T-cell (primary cell): ENCODE results near the gene KLHL40. TPM values are rescaled to one million over a fixed set of nuclear protein-coding genes. Genes with fewer than 3 reads are reported as not detected.

Experiments used
- ATAC-seq, 4 experiments: fragments of 200-7000 bp in 3 of 4; fragments of 150-1000 bp in 1 of 4; cut with Tn5 transposase; replicated peaks in 1 of 4; 1 replicate in 3 of 4; 2 replicates in 1 of 4; pipeline ENCODE4 v1.10.0; 2021; ENCODE audit warnings: moderate library complexity in 3 of 4, mild to moderate bottlenecking in 2 of 4, moderate number of reproducible peaks in 1 of 4
- CTCF ChIA-PET, 2 donors: fragments of 300-600 bp; sonication (Branson Sonifier 250); formaldehyde crosslinking; loops; one replicate each; lab custom pipeline; 2022; ENCODE audit warnings: antibody characterized with exemption in 2 of 2; lab: Charles Lee
- POLR2A ChIA-PET, 2 donors: fragments of 300-600 bp; sonication (Branson Sonifier 250); formaldehyde crosslinking; loops; one replicate each; lab custom pipeline; 2022; ENCODE audit warnings: antibody characterized with exemption in 2 of 2; lab: Charles Lee
- DNase-seq, 35 experiments: peaks; one replicate each; pipeline versions ENCODE4 v3.0.0 to v3.0.0-alpha.2; 2013 to 2023
- H3K27ac ChIP-seq: one replicate; pipeline ENCODE4 v1.5.1; 2013; ENCODE audit warnings: low read length
- H3K27me3 ChIP-seq, 2 experiments: replicated peaks in 1 of 2; 1 replicate in 1 of 2; 2 replicates in 1 of 2; pipeline versions ENCODE4 v1.6.1 to v1.7.0; 2013; ENCODE audit warnings: low read length in 1 of 2, mixed read lengths in 1 of 2; ENCODE audit not compliant: control insufficient read depth in 2 of 2, insufficient read depth in 2 of 2; ENCODE audit errors: extremely low read depth in 1 of 2
- H3K36me3 ChIP-seq, 2 donors: 1 replicate in 1 of 2; 2 replicates in 1 of 2; pipeline versions ENCODE4 v1.6.1 to v1.7.0; 2013; ENCODE audit warnings: low read length in 1 of 2; ENCODE audit not compliant: control insufficient read depth in 2 of 2, insufficient read depth in 1 of 2; ENCODE audit errors: extremely low read depth in 1 of 2
- H3K4me1 ChIP-seq, 2 experiments: 1 replicate in 1 of 2; 2 replicates in 1 of 2; pipeline versions ENCODE4 v1.6.1 to v1.7.0; 2013; ENCODE audit warnings: low read length in 2 of 2, mixed read lengths in 1 of 2; ENCODE audit not compliant: insufficient read depth in 2 of 2, control insufficient read depth in 1 of 2; ENCODE audit errors: extremely low read depth in 1 of 2
- H3K4me3 ChIP-seq, 2 donors: 1 replicate in 1 of 2; 2 replicates in 1 of 2; pipeline versions ENCODE4 v1.5.1 to v1.7.0; 2013; ENCODE audit warnings: mild to moderate bottlenecking in 2 of 2, low read length in 1 of 2, moderate library complexity in 1 of 2; ENCODE audit not compliant: control insufficient read depth in 1 of 2; ENCODE audit errors: extremely low read depth in 1 of 2
- H3K9me3 ChIP-seq: 2 replicates; pipeline ENCODE4 v1.7.0; 2013
- H3K27ac Mint-ChIP-seq, 2 donors: one replicate each; pipeline ENCODE4 v1.8.0; 2020 to 2021; ENCODE audit warnings: mild to moderate bottlenecking in 2 of 2, mixed read lengths in 2 of 2
- H3K27me3 Mint-ChIP-seq, 2 donors: one replicate each; pipeline ENCODE4 v1.8.0; 2021 to 2022; ENCODE audit warnings: mixed read lengths in 2 of 2
- H3K36me3 Mint-ChIP-seq: one replicate; pipeline ENCODE4 v1.8.0; 2021; ENCODE audit warnings: mixed read lengths
- H3K4me1 Mint-ChIP-seq, 3 donors: one replicate each; pipeline ENCODE4 v1.8.0; 2020 to 2022; ENCODE audit warnings: mixed read lengths in 3 of 3, mild to moderate bottlenecking in 1 of 3
- H3K4me3 Mint-ChIP-seq, 3 donors: one replicate each; pipeline ENCODE4 v1.8.0; 2020 to 2022; ENCODE audit warnings: mild to moderate bottlenecking in 3 of 3, mixed read lengths in 3 of 3, moderate library complexity in 3 of 3
- H3K9me3 Mint-ChIP-seq, 3 donors: one replicate each; pipeline ENCODE4 v1.8.0; 2020 to 2022; ENCODE audit warnings: mixed read lengths in 3 of 3
- WGBS: methylation state at CpG from one replicate; pipeline ENCODE4 v1.1.5; 2013; ENCODE audit warnings: missing lambda C conversion rate; ENCODE audit not compliant: insufficient coverage; 5-methylcytosine and 5-hydroxymethylcytosine counted together
- total RNA-seq, 35 experiments: library from RNA in 6 of 35; stranded (reverse) in 6 of 35; fragments of 120-200 nt in 1 of 35; gene quantifications; one replicate each; pipeline versions ENCODE4 v1.2.1 to v1.2.4 and lab custom pipeline; 2013 to 2026

KLHL40 gene
- total RNA-seq, 5 donors from 2014 or later (not counting 1 experiment from before 2014, with no cell fraction given): not detected

DNA sequence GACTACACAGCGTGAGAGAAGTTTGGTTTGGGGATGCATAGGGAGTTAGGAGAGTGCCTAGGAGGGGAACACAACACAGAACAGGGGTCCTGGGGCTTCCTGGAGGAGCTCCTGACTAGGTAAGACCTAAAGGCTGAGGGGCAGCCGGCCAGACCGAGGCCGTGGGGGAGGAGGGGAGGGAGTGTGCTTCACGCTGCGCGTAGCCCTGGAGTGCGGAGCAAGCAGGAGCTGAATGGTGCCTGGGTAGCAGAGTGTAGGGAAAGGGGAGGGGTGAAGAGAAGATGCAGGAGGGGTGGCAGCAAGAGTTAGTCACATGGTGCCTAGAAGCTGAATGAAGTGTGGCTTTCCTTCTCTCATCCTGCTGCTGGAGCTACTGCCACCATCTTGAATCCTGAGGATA, 49.7 kb downstream of the KLHL40 start:
- H3K9me3 Mint-ChIP-seq: no peaks in the 10 kb centered on the region
- no peaks in the 10 kb centered on the region for H3K36me3 Mint-ChIP-seq
- Histone ChIP-seq H3K9me3 (no peaks in the 10 kb centered on the region), H3K4me1 (no peaks in the 10 kb centered on the region), H3K27ac (no peak overlapping the region), H3K27me3 (peaks cover 0 to 3% of the 10 kb centered on the region in 2 experiments), H3K36me3 (no peaks in the 10 kb centered on the region), H3K4me3 (no peak overlapping the region)
- ATAC-seq (no peak), DNase-seq (no peak)
- CTCF ChIA-PET: no interaction called here
- H3K4me3 Mint-ChIP-seq: no peak overlapping the region
- POLR2A ChIA-PET: interaction anchor here in 1 of 2 donors (0.6 kb wide), 1 partner anchor 16 kb away, joined by 7 read pairs; no protein-coding TSS in a partner anchor
- H3K4me1 Mint-ChIP-seq: no peaks in the 10 kb centered on the region
- no peaks in the 10 kb centered on the region for H3K27me3 Mint-ChIP-seq
- no peak overlapping the region for H3K27ac Mint-ChIP-seq
- WGBS: 88% methylated on average over 8 of the region's 8 CpGs

GRCh38 chr3:42735615-42736014, 50.3 kb downstream of the KLHL40 start:
- Mint-ChIP-seq H3K9me3 (no peaks in the 10 kb centered on the region), H3K36me3 (no peaks in the 10 kb centered on the region), H3K27me3 (no peaks in the 10 kb centered on the region), H3K4me1 (no peaks in the 10 kb centered on the region), H3K4me3 (no peak overlapping the region), H3K27ac (no peak overlapping the region)
- Histone ChIP-seq H3K9me3 (no peaks in the 10 kb centered on the region), H3K36me3 (no peaks in the 10 kb centered on the region), H3K27ac (no peak overlapping the region), H3K4me1 (no peaks in the 10 kb centered on the region), H3K27me3 (peaks cover 0 to 3% of the 10 kb centered on the region in 2 experiments), H3K4me3 (no peak overlapping the region)
- ATAC-seq (no peak), DNase-seq (no peak)
- CTCF ChIA-PET: interaction anchor here in 1 of 2 donors (1.0 kb wide), 1 partner anchor 10 kb away, joined by 3 read pairs; no protein-coding TSS in a partner anchor
- 96% methylated on average over 10 of the region's 12 CpGs for WGBS
- POLR2A ChIA-PET: interaction anchor here in 1 of 2 donors (0.6 kb wide), 1 partner anchor 16 kb away, joined by 7 read pairs; no protein-coding TSS in a partner anchor

DNA sequence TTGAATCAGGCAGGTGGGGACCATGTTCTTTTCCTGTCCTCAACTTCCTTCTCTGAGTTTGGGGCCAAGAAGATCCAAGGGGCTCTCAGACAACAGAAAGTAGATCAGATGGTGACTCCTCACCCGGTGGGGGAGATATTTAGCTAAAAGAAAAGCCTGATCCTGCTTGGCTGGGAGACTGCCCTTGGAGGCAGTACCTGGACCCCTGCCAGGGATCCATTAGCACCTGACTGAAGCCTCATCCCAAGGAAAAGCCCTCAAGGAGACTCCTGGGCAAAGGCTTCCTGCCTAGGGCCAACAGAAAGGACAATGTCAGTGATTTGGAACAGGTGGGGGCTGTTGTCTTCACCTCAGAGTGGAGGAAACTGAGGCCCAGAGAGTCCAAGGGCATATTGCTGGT, 50.7 kb downstream of the KLHL40 start:
- CTCF ChIA-PET: interaction anchor here in 1 of 2 donors (1.0 kb wide), 1 partner anchor 10 kb away, joined by 3 read pairs; no protein-coding TSS in a partner anchor

GRCh38 chr3:42736531-42736930, 51.2 kb downstream of the KLHL40 start:
- H3K27me3 ChIP-seq: peaks cover 0 to 3% of the 10 kb centered on the region in 2 experiments
- H3K9me3 ChIP-seq: no peaks in the 10 kb centered on the region
- ChIA-PET POLR2A (no interaction called here), CTCF (interaction anchor here in 1 of 2 donors (1.0 kb wide), 1 partner anchor 10 kb away, joined by 3 read pairs; no protein-coding TSS in a partner anchor)
- Mint-ChIP-seq H3K36me3 (no peaks in the 10 kb centered on the region), H3K4me3 (no peak overlapping the region), H3K27me3 (no peaks in the 10 kb centered on the region), H3K4me1 (no peaks in the 10 kb centered on the region), H3K9me3 (no peaks in the 10 kb centered on the region), H3K27ac (no peak overlapping the region)
- H3K36me3 ChIP-seq: no peaks in the 10 kb centered on the region
- 90% methylated on average over 2 of the region's 6 CpGs for WGBS
- DNase-seq (no peak), ATAC-seq (no peak)
- no peaks in the 10 kb centered on the region for H3K4me1 ChIP-seq
- no peak overlapping the region for H3K27ac ChIP-seq
- H3K4me3 ChIP-seq: no peak overlapping the region

More for the DNA sequence above, 50.7 kb downstream of the KLHL40 start:
- Mint-ChIP-seq H3K36me3 (no peaks in the 10 kb centered on the region), H3K9me3 (no peaks in the 10 kb centered on the region), H3K4me3 (no peak overlapping the region), H3K4me1 (no peaks in the 10 kb centered on the region), H3K27ac (no peak overlapping the region), H3K27me3 (no peaks in the 10 kb centered on the region)
- ATAC-seq: no peak
- Histone ChIP-seq H3K27ac (no peak overlapping the region), H3K36me3 (no peaks in the 10 kb centered on the region), H3K4me1 (no peaks in the 10 kb centered on the region), H3K27me3 (peaks cover 0 to 3% of the 10 kb centered on the region in 2 experiments), H3K9me3 (no peaks in the 10 kb centered on the region), H3K4me3 (no peak overlapping the region)
- POLR2A ChIA-PET: no interaction called here
- DNase-seq: no peak
- WGBS: 83% methylated on average over 1 of the region's 1 CpG

- 90% methylated on average over 8 of the region's 12 CpGs for WGBS
- Histone ChIP-seq H3K27ac (no peak overlapping the region), H3K27me3 (peaks cover 0 to 3% of the 10 kb centered on the region in 2 experiments), H3K9me3 (no peaks in the 10 kb centered on the region), H3K4me1 (peaks cover 0 to 5% of the 10 kb centered on the region in 2 experiments), H3K4me3 (no peak overlapping the region), H3K36me3 (no peaks in the 10 kb centered on the region)
- Mint-ChIP-seq H3K4me3 (no peak overlapping the region), H3K36me3 (no peaks in the 10 kb centered on the region), H3K4me1 (peaks cover 4 to 7% (median 6%) of the 10 kb centered on the region in 3 donors), H3K27me3 (no peaks in the 10 kb centered on the region), H3K27ac (no peak overlapping the region), H3K9me3 (no peaks in the 10 kb centered on the region)
- ChIA-PET CTCF (no interaction called here), POLR2A (no interaction called here)
- no peak for ATAC-seq
- DNase-seq: no peak
Observed at GRCh38 chr3:42739401-42740158, 54.2 kb downstream of the KLHL40 start.

DNA sequence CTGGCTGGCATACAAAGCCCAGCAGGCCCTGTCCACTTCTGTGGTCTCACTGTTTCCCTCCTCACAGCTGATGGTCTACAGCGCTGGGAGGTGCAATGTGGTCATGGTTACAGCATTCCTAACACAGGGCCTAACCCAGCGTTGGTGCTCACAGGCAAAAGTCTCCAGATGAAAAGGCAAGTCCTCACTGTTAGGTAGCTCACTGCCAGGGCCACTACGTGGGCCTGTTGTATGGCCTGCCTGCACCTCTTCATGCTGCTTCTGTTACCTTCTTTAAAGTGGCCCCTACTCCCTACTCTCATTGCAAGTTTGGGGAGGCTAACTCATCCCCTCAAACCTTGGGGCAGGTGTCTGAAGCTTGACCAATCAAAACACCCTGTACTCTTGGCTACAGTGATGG, 56.5 kb downstream of the KLHL40 start:
- 89% methylated on average over 3 of the region's 3 CpGs for WGBS
- no peak for ATAC-seq
- Mint-ChIP-seq H3K4me1 (peaks cover 7 to 16% (median 10%) of the 10 kb centered on the region in 3 donors), H3K27me3 (no peaks in the 10 kb centered on the region), H3K4me3 (no peak overlapping the region), H3K36me3 (no peaks in the 10 kb centered on the region), H3K9me3 (no peaks in the 10 kb centered on the region), H3K27ac (no peak overlapping the region)
- POLR2A ChIA-PET: no interaction called here
- Histone ChIP-seq H3K27ac (no peak overlapping the region), H3K9me3 (no peaks in the 10 kb centered on the region), H3K27me3 (no peaks in the 10 kb centered on the region), H3K4me1 (peaks cover 2 to 14% of the 10 kb centered on the region in 2 experiments), H3K4me3 (no peak overlapping the region), H3K36me3 (no peaks in the 10 kb centered on the region)
- DNase-seq: no peak
- CTCF ChIA-PET: no interaction called here
